SK-N-SH treated with all-trans-retinoic acid at 6 μM for 48 hours (cell line): ENCODE data around the gene TLL1.

Experiments
- ARNTL ChIP-seq: fragments of 450-650 bp; formaldehyde crosslinking; IDR thresholded peaks from 2 replicates; pipeline ENCODE4 v1.5.0; 2020; ENCODE audit warnings: low read depth, mild to moderate bottlenecking, moderate library complexity, borderline replicate concordance
- BACH2 ChIP-seq: fragments of 250-450 bp; sonication (Bioruptor Pico); IDR thresholded peaks from 2 replicates; pipeline ENCODE4 v1.9.0; 2021; ENCODE audit warnings: mild to moderate bottlenecking, borderline replicate concordance
- CREB5 ChIP-seq: fragments of 250-450 bp; sonication (Bioruptor Pico); IDR thresholded peaks from 2 replicates; pipeline ENCODE4 v1.5.1; 2020; ENCODE audit warnings: low read depth, mild to moderate bottlenecking, moderate library complexity
- OSR1 ChIP-seq: fragments of 250-450 bp; sonication (Bioruptor Pico); IDR thresholded peaks from 2 replicates; pipeline ENCODE4 v1.8.0; 2022; ENCODE audit warnings: moderate library complexity, mild to moderate bottlenecking, inconsistent platforms
- PATZ1 ChIP-seq: fragments of 250-450 bp; sonication (Bioruptor Pico); IDR thresholded peaks from 2 replicates; pipeline ENCODE4 v1.8.0; 2020; ENCODE audit warnings: mild to moderate bottlenecking, moderate library complexity, borderline replicate concordance
- POU6F1 ChIP-seq: fragments of 250-450 bp; sonication (Bioruptor Pico); IDR thresholded peaks from 2 replicates; pipeline ENCODE4 v1.8.0; 2021; ENCODE audit warnings: low read depth, mild to moderate bottlenecking, moderate library complexity, borderline replicate concordance
- RARB ChIP-seq: fragments of 250-450 bp; sonication (Bioruptor Pico); IDR thresholded peaks from 2 replicates; pipeline ENCODE4 v1.8.0; 2021; ENCODE audit warnings: mild to moderate bottlenecking, moderate library complexity
- SNAI2 ChIP-seq: fragments of 250-450 bp; sonication (Bioruptor Pico); IDR thresholded peaks from 2 replicates; pipeline ENCODE4 v1.5.0; 2020; ENCODE audit warnings: mild to moderate bottlenecking, moderate library complexity
- TCF4 ChIP-seq: fragments of 250-450 bp; sonication (Bioruptor Pico); IDR thresholded peaks from 2 replicates; pipeline ENCODE4 v1.8.0; 2021; ENCODE audit warnings: mild to moderate bottlenecking, moderate library complexity, borderline replicate concordance
- ZC3H10 ChIP-seq: fragments of 250-450 bp; sonication (Bioruptor Pico); IDR thresholded peaks from 2 replicates; pipeline ENCODE4 v1.5.1; 2021; ENCODE audit warnings: mild to moderate bottlenecking, moderate library complexity

- TF ChIP-seq PATZ1 (no peak), POU6F1 (no peak), BACH2 (no peak), RARB (no peak), CREB5 (no peak), TCF4 (CRISPR knock-in tag) (no peak), OSR1 (CRISPR knock-in tag) (no peak), ZC3H10 (CRISPR knock-in tag) (no peak), ARNTL (CRISPR knock-in tag) (no peak), SNAI2 (no peak)
Observed at GRCh38 chr4:165971933-165972332, 98.9 kb downstream of the TLL1 start.
